Erythroblast (primary cell): Measurements from ENCODE around the gene CACFD1.

Experiments
- GATA1 ChIP-seq: IDR thresholded peaks from 2 replicates; pipeline ENCODE4 v1.6.1; 2011; ENCODE audit warnings: low read depth, mild to moderate bottlenecking, control low read depth, low read length, moderate library complexity
- POLR2A ChIP-seq: IDR thresholded peaks from 2 replicates; pipeline ENCODE4 v1.6.1; 2011; ENCODE audit warnings: mild to moderate bottlenecking, low read length

DNA sequence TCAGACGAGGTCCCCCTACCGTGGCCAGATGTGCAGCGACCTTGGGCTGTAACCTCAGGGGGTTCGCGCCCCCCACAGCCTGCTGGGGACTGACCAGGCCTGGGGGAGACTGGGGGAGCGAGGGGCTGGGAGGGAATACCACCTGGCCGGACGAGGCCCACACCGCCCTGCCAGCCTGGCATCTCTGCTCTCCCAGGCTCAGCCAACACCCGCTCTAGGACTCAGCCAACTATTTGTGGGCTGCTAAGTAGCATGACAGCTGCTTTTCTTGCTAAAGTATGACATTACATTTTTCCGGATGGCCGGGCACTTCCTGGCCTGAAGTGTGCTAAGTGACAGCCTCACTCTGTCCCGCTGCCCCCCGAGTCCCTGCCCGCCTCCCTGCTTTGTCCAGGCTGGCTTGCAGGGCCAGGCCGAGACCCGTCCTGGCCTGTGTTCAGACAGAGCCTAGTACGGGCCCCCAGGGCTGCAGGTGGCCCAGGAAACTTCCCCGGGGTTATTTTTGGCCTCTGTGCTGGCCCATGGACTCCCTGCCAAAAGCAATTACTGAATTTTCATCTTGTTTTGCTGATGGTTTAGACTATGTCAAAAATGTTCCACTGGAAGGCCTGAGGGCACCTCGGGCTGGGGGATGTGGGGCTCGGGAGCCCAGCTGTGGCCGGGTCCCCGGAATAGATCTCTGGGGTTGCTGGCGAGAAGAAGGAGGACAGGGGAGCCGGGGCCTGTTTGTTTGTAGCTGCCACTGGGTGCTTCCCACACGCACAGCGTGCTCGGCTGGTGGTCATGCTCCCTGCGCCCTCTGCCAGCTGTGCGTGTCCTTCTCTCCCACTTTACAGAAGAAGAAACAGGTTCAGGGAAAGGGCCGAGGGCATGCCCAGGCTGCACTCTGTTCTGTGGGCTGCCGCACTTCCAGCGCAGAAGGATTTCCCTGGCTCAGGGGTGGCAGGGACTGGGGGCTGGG is 32.6 kb downstream of the CACFD1 start:
- TF ChIP-seq POLR2A (no peak), GATA1 (no peak)
